H1 (cell line): ENCODE results near the gene DNAI2. TPM values are rescaled to one million over a fixed set of nuclear protein-coding genes. Genes with fewer than 3 reads are reported as not detected.

Experiments
- CTCF ChIA-PET: fragments of 300-600 bp; sonication (Branson Sonifier 250); formaldehyde crosslinking; loops from one replicate; lab custom pipeline; 2021; ENCODE audit not compliant: partially characterized antibody; lab: Charles Lee
- POLR2A ChIA-PET: fragments of 300-600 bp; sonication (Branson Sonifier 250); formaldehyde crosslinking; loops from one replicate; lab custom pipeline; 2021; ENCODE audit warnings: inconsistent platforms; ENCODE audit not compliant: partially characterized antibody; lab: Charles Lee
- DNase-seq, 2 experiments: peaks; one replicate each; pipeline versions ENCODE4 v3.0.0 to v3.0.0-alpha.2; 2010 to 2022; ENCODE audit warnings: low spot score in 2 of 2, low read depth in 1 of 2, mixed read lengths in 1 of 2
- FAIRE-seq: peaks from 2 replicates; lab custom pipeline; 2011; peaks lifted over from hg19 to GRCh38; lab: Jason Lieb, UNC
- H2AFZ ChIP-seq: 2 replicates; pipeline ENCODE4 v1.8.1; 2012; ENCODE audit warnings: low read length, inconsistent platforms
- H2AK5ac ChIP-seq: 2 replicates; pipeline ENCODE4 v1.6.1; 2013; ENCODE audit warnings: low read depth, low read length
- H2BK120ac ChIP-seq: replicated peaks from 2 replicates; pipeline ENCODE3; 2013; ENCODE audit warnings: low read depth, low read length, inconsistent platforms
- H2BK12ac ChIP-seq: 2 replicates; pipeline ENCODE4 v1.6.1; 2013; ENCODE audit warnings: low read depth, low read length
- H2BK15ac ChIP-seq: 2 replicates; pipeline ENCODE4 v1.6.1; 2013; ENCODE audit warnings: low read length
- H2BK20ac ChIP-seq: 2 replicates; pipeline ENCODE4 v1.6.1; 2013; ENCODE audit warnings: low read length
- H2BK5ac ChIP-seq: 2 replicates; pipeline ENCODE4 v1.6.1; 2013; ENCODE audit warnings: low read depth, low read length
- H3K14ac ChIP-seq: 2 replicates; pipeline ENCODE4 v1.6.1; 2013; ENCODE audit warnings: inconsistent platforms; ENCODE audit not compliant: insufficient read length
- H3K18ac ChIP-seq: 2 replicates; pipeline ENCODE4 v1.6.1; 2013; ENCODE audit warnings: low read length; ENCODE audit errors: extremely low read depth
- H3K23ac ChIP-seq: 2 replicates; pipeline ENCODE4 v1.6.1; 2013; ENCODE audit warnings: inconsistent platforms; ENCODE audit not compliant: insufficient read length
- H3K23me2 ChIP-seq: 2 replicates; pipeline ENCODE4 v1.6.1; 2013; ENCODE audit warnings: low read depth, low read length
- H3K27ac ChIP-seq: 2 replicates; pipeline ENCODE4 v1.6.1; 2011; ENCODE audit warnings: low read depth, low read length, inconsistent platforms
- H3K27me3 ChIP-seq, 4 experiments: replicated peaks in 1 of 4; 1 replicate in 1 of 4; 2 replicates in 3 of 4; pipeline versions ENCODE4 v1.6.1 to v1.8.1; 2011 to 2013; ENCODE audit warnings: low read length in 3 of 4, mild to moderate bottlenecking in 3 of 4, inconsistent platforms in 2 of 4, mixed read lengths in 2 of 4, moderate library complexity in 1 of 4; ENCODE audit not compliant: control insufficient read depth in 3 of 4, insufficient read depth in 3 of 4; ENCODE audit errors: extremely low read depth in 1 of 4
- H3K36me3 ChIP-seq, 4 experiments: 2 replicates each; pipeline versions ENCODE4 v1.6.1 to v1.8.1; 2011 to 2013; ENCODE audit warnings: mild to moderate bottlenecking in 4 of 4, low read length in 3 of 4, moderate library complexity in 2 of 4, control low read depth in 1 of 4, inconsistent platforms in 1 of 4; ENCODE audit not compliant: insufficient read depth in 4 of 4, control insufficient read depth in 2 of 4
- H3K4ac ChIP-seq: replicated peaks from 2 replicates; pipeline ENCODE3; 2013; ENCODE audit warnings: low read length, low read depth, mixed read lengths, inconsistent platforms; ENCODE audit not compliant: insufficient read length
- H3K4me1 ChIP-seq, 4 experiments: replicated peaks in 1 of 4; 1 replicate in 1 of 4; 2 replicates in 3 of 4; pipeline versions ENCODE4 v1.6.1 to v1.8.1; 2011 to 2013; ENCODE audit warnings: low read length in 3 of 4, inconsistent platforms in 2 of 4, mixed read lengths in 1 of 4; ENCODE audit not compliant: insufficient read depth in 4 of 4, control insufficient read depth in 3 of 4
- H3K4me2 ChIP-seq, 2 experiments: 2 replicates each; pipeline versions ENCODE4 v1.6.1 to v1.8.1; 2011 to 2013; ENCODE audit warnings: low read depth in 2 of 2, low read length in 2 of 2, control low read depth in 1 of 2, inconsistent platforms in 1 of 2, mild to moderate bottlenecking in 1 of 2; ENCODE audit not compliant: insufficient read depth in 1 of 2
- H3K4me3 ChIP-seq, 4 experiments: fragments of 200-600, 300-600 bp in 1 of 4; sonication (generic), shearing (Covaris generic), sonication (Bioruptor Twin) in 1 of 4; 2 replicates each; pipeline versions ENCODE4 v1.5.1 to v1.8.1; 2011 to 2016; ENCODE audit warnings: low read length in 4 of 4, low read depth in 3 of 4, control low read depth in 2 of 4, inconsistent platforms in 2 of 4, mild to moderate bottlenecking in 2 of 4, mixed read lengths in 1 of 4, moderate library complexity in 1 of 4; ENCODE audit not compliant: insufficient read depth in 2 of 4; ENCODE audit errors: extremely low read depth in 1 of 4
- H3K56ac ChIP-seq: replicated peaks from 2 replicates; pipeline ENCODE3; 2013; ENCODE audit warnings: low read depth, mild to moderate bottlenecking, mixed read lengths, low read length, inconsistent platforms; ENCODE audit not compliant: insufficient read length
- H3K79me1 ChIP-seq: 2 replicates; pipeline ENCODE4 v1.6.1; 2013; ENCODE audit warnings: low read depth, low read length, control low read depth
- H3K79me2 ChIP-seq, 2 experiments: 2 replicates each; pipeline versions ENCODE4 v1.6.1 to v1.8.1; 2012 to 2013; ENCODE audit warnings: low read length in 2 of 2, mild to moderate bottlenecking in 2 of 2, inconsistent platforms in 1 of 2; ENCODE audit not compliant: insufficient read depth in 2 of 2, control insufficient read depth in 1 of 2
- H3K9ac ChIP-seq, 4 experiments: replicated peaks in 1 of 4; 1 replicate in 1 of 4; 2 replicates in 3 of 4; pipeline versions ENCODE4 v1.6.1 to v1.8.1; 2011 to 2013; ENCODE audit warnings: low read depth in 3 of 4, low read length in 3 of 4, control low read depth in 2 of 4, mild to moderate bottlenecking in 2 of 4, moderate library complexity in 2 of 4, inconsistent platforms in 1 of 4; ENCODE audit errors: extremely low read depth in 1 of 4
- H3K9me3 ChIP-seq, 2 experiments: 2 replicates each; pipeline versions ENCODE4 v1.6.1 to v1.8.1; 2012 to 2013; ENCODE audit warnings: mild to moderate bottlenecking in 2 of 2, moderate library complexity in 2 of 2, control low read depth in 1 of 2, inconsistent platforms in 1 of 2, low read depth in 1 of 2, low read length in 1 of 2, mixed read lengths in 1 of 2; ENCODE audit not compliant: insufficient read depth in 2 of 2
- H4K20me1 ChIP-seq, 2 experiments: replicated peaks in 1 of 2; 2 replicates each; pipeline versions ENCODE3 to v1.8.1; 2011 to 2013; ENCODE audit warnings: inconsistent platforms in 2 of 2, low read length in 2 of 2, mild to moderate bottlenecking in 1 of 2; ENCODE audit not compliant: insufficient read depth in 2 of 2, control insufficient read depth in 1 of 2
- H4K5ac ChIP-seq: 2 replicates; pipeline ENCODE4 v1.6.1; 2013; ENCODE audit warnings: low read length, low read depth, mixed read lengths, inconsistent platforms; ENCODE audit not compliant: insufficient read length
- H4K8ac ChIP-seq: 2 replicates; pipeline ENCODE4 v1.8.0; 2013; ENCODE audit warnings: mild to moderate bottlenecking, moderate library complexity, low read length, inconsistent platforms; ENCODE audit not compliant: insufficient read depth; ENCODE audit errors: extremely low read depth
- H4K91ac ChIP-seq: replicated peaks from 2 replicates; pipeline ENCODE3; 2013; ENCODE audit warnings: low read length, mixed read lengths, inconsistent platforms; ENCODE audit not compliant: insufficient read length
- GABPA ChIP-seq: IDR thresholded peaks from 2 replicates; pipeline ENCODE4 v1.6.1; 2011; ENCODE audit warnings: mild to moderate bottlenecking, low read length, moderate library complexity, borderline replicate concordance; ENCODE audit not compliant: insufficient read depth
- GTF2F1 ChIP-seq: IDR thresholded peaks from 2 replicates; pipeline ENCODE4 v1.6.1; 2012; ENCODE audit warnings: low read depth, low read length, improper control_type of control experiment, borderline replicate concordance
- KDM4A ChIP-seq: IDR thresholded peaks from one replicate; pipeline ENCODE4 v1.7.1; 2012; ENCODE audit warnings: low read depth, mild to moderate bottlenecking, moderate library complexity, low read length, inconsistent platforms; ENCODE audit not compliant: severe bottlenecking
- PHF8 ChIP-seq: fragments of 200-600 bp; sonication (generic); conservative IDR thresholded peaks from 2 replicates; pipeline ENCODE4 v1.7.1; 2012; ENCODE audit warnings: low read depth, mild to moderate bottlenecking, inconsistent platforms, low read length, moderate library complexity
- RAD21 ChIP-seq, 2 experiments: IDR thresholded peaks in 1 of 2; conservative IDR thresholded peaks in 1 of 2; 2 replicates each; pipeline ENCODE4 v1.6.1; 2011; ENCODE audit warnings: low read depth in 2 of 2, low read length in 2 of 2, improper control_type of control experiment in 1 of 2, inconsistent platforms in 1 of 2, mild to moderate bottlenecking in 1 of 2, moderate library complexity in 1 of 2
- RFX5 ChIP-seq: IDR thresholded peaks from 2 replicates; pipeline ENCODE4 v1.6.1; 2011; ENCODE audit warnings: low read depth, low read length, improper control_type of control experiment, borderline replicate concordance
- SIRT6 ChIP-seq: IDR thresholded peaks from one replicate; pipeline ENCODE4 v1.7.1; 2012; ENCODE audit warnings: low read length, inconsistent platforms
- SP1 ChIP-seq: IDR thresholded peaks from 2 replicates; pipeline ENCODE4 v1.6.1; 2011; ENCODE audit warnings: low read depth, low read length
- TEAD4 ChIP-seq: IDR thresholded peaks from 2 replicates; pipeline ENCODE4 v1.6.1; 2012; ENCODE audit warnings: low read depth, low read length, inconsistent platforms, mixed read lengths
- YY1 ChIP-seq: IDR thresholded peaks from 2 replicates; pipeline ENCODE4 v1.6.1; 2011; ENCODE audit warnings: low read depth, mild to moderate bottlenecking, low read length
- ZNF274 ChIP-seq: IDR thresholded peaks from 2 replicates; pipeline ENCODE4 v1.7.0; 2012; ENCODE audit warnings: low read length, borderline replicate concordance; ENCODE audit errors: extremely low read depth
- WGBS, 2 experiments: shearing (Covaris generic) in 1 of 2; methylation state at CpG; one replicate each; pipeline versions ENCODE4 v1.1.6 to v1.1.7; 2013 to 2015; ENCODE audit warnings: low lambda C conversion rate in 2 of 2, mixed read lengths in 2 of 2, inconsistent platforms in 1 of 2, low coverage in 1 of 2, missing lambda C conversion rate in 1 of 2; ENCODE audit not compliant: insufficient replicate concordance in 2 of 2, insufficient coverage in 1 of 2, insufficient read length in 1 of 2; ENCODE audit errors: extremely low coverage in 1 of 2, missing lambda C conversion rate in 1 of 2; 5-methylcytosine and 5-hydroxymethylcytosine counted together
- polyA plus RNA-seq, 7 experiments: library from polyadenylated mRNA; depleted of rRNA in 3 of 7; stranded (reverse) in 5 of 7; unstranded in 2 of 7; fragments of >200 nt in 5 of 7; fragments of 200-250 nt in 2 of 7; gene quantifications; 1 replicate in 5 of 7; 2 replicates in 1 of 7; 4 replicates in 1 of 7; pipeline versions ENCODE4 v1.2.1 to v1.2.3, GENCODE V29; 2011 to 2013; ENCODE audit warnings: missing spikeins in 2 of 7, mixed read lengths in 2 of 7
- total RNA-seq: library from RNA; stranded (reverse); fragmentation: NEBNext Ultra II Directional; extraction: Animal tissue kit (Norgen Biotek cat#: 25700); gene quantifications from 2 replicates; pipeline ENCODE4 v1.2.1, GENCODE V29; 2021
- TF ChIP-seq, protein P1 (sequence below): IDR thresholded peaks from 2 replicates; pipeline ENCODE4 v1.6.1; 2012; ENCODE audit warnings: low read length, inconsistent platforms

DNAI2 gene
- total and polyA plus RNA-seq, 2 of the 8 experiments (the other 6 are each of a cell fraction or from before 2014, with no cell fraction given) = 0.08 to 0.15 TPM

DNA sequence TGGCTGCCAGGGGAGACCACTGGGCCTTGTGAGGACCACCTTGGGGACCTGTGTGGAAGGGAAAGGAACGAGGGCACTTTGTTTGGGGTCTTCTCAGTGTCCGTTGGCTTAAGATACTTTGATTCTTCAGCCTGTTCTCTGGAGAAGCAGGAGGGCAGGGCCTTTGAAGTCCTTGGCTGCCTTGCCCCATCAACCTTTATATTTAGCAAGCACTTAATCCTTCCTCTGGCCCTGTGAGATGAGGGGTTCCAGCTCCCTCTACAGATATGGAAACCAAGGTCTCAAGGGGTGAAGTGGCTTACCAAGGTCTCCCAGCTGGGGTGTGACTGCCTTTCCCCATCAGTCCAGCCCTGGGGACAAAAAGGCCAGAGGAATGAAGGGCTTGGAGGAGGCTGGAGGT is 32.2 kb upstream of the DNAI2 start:
- no peak for DNase-seq
- CTCF ChIA-PET = interaction anchor here (0.8 to 2.6 kb wide), 6 partner anchors 9 to 531 kb away, joined by 3 to 7 read pairs (median 4); no protein-coding TSS in a partner anchor
- no peak overlapping the region for H3K4me2 ChIP-seq
- H3K4me1 ChIP-seq = peaks cover 11 to 27% (median 17%) of the 10 kb centered on the region in 4 experiments
- no peaks in the 10 kb centered on the region for H4K20me1 ChIP-seq
- no peaks in the 10 kb centered on the region for H3K27me3 ChIP-seq
- FAIRE-seq = no peak
- H2BK15ac ChIP-seq = no peak overlapping the region
- no peak overlapping the region for H2BK12ac ChIP-seq
- 0 out of 2 replicates have a peak overlapping the region, but pooled peaks have one; percentile 61 for H2BK20ac ChIP-seq
- no peaks in the 10 kb centered on the region for H3K23me2 ChIP-seq
- H4K91ac ChIP-seq = no peak overlapping the region
- no peak overlapping the region for H3K23ac ChIP-seq
- H2BK120ac ChIP-seq = no peak overlapping the region
- H3K79me1 ChIP-seq = no peaks in the 10 kb centered on the region
- WGBS, 2 experiments = 90% methylated on average over 2 of the region's 2 CpGs; no CpG with 5 or more reads in 1 of the 2 experiments
- no peak overlapping the region; the same call in 1 of the 2 replicates for H4K8ac ChIP-seq
- no peak overlapping the region for H3K27ac ChIP-seq
- no peak overlapping the region for H3K14ac ChIP-seq
- H3K79me2 ChIP-seq = no peaks in the 10 kb centered on the region
- H4K5ac ChIP-seq = no peak overlapping the region
- POLR2A ChIA-PET = interaction anchor here (1.7 to 8.2 kb wide), 2 partner anchors 31 to 36 kb away, joined by 4 to 61 read pairs; partner anchors contain the start of gene TTYH2
- no peak overlapping the region for H3K4ac ChIP-seq
- no peak overlapping the region for H2BK5ac ChIP-seq
- no peak overlapping the region for H3K18ac ChIP-seq
- no peaks in the 10 kb centered on the region for H3K36me3 ChIP-seq
- no peak overlapping the region for H2AFZ ChIP-seq
- H3K4me3 ChIP-seq = no peak overlapping the region
- H3K9me3 ChIP-seq = 0 out of 4 replicates have a peak, but pooled peaks cover 0 to 3% of the 10 kb centered on the region in 2 experiments
- no peak overlapping the region for H3K56ac ChIP-seq
- no peak overlapping the region for H2AK5ac ChIP-seq
- no peak overlapping the region for H3K9ac ChIP-seq
- TF ChIP-seq SIRT6 = no peak
- TF ChIP-seq YY1 = no peak
- TF ChIP-seq ZNF274 = no peak
- TF ChIP-seq RFX5 = no peak
- TF ChIP-seq GABPA = no peak
- no peak for TF ChIP-seq KDM4A
- TF ChIP-seq PHF8 = no peak
- TF ChIP-seq TEAD4 = no peak
- TF ChIP-seq RAD21 (IDR thresholded peaks at IDR 0.05 in 1 of 2, conservative IDR thresholded peaks at IDR 0.05 in 1 of 2; ENCODE audit: low read depth in 2 of 2, low read length in 2 of 2) = no peak
- no peak for TF ChIP-seq GTF2F1
- TF ChIP-seq, protein P1, sequence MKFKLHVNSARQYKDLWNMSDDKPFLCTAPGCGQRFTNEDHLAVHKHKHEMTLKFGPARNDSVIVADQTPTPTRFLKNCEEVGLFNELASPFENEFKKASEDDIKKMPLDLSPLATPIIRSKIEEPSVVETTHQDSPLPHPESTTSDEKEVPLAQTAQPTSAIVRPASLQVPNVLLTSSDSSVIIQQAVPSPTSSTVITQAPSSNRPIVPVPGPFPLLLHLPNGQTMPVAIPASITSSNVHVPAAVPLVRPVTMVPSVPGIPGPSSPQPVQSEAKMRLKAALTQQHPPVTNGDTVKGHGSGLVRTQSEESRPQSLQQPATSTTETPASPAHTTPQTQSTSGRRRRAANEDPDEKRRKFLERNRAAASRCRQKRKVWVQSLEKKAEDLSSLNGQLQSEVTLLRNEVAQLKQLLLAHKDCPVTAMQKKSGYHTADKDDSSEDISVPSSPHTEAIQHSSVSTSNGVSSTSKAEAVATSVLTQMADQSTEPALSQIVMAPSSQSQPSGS = no peak
- TF ChIP-seq SP1 = no peak
